GM19351 (cell line): Measurements from ENCODE around the gene VPS41.

Experiments used
- ATAC-seq: cut with Tn5 transposase; IDR thresholded peaks from one replicate; pipeline ENCODE4 v1.9.1; 2021; ENCODE audit warnings: mild to moderate bottlenecking, moderate library complexity; ENCODE audit not compliant: unreplicated experiment

VPS41 gene

GRCh38 chr7:38820571-38820970, 88.4 kb downstream of the VPS41 start:
- ATAC-seq = no peak

GRCh38 chr7:38819463-38819862, 89.5 kb downstream of the VPS41 start:
- no peak for ATAC-seq

- ATAC-seq = no peak
Measured at GRCh38 chr7:38817526-38817925, 91.5 kb downstream of the VPS41 start.

GRCh38 chr7:38813768-38814167, 95.2 kb downstream of the VPS41 start:
- no peak for ATAC-seq

- no peak for ATAC-seq
Measured at GRCh38 chr7:38806912-38807311, 102.1 kb downstream of the VPS41 start.

GRCh38 chr7:38801786-38802185, 107.2 kb downstream of the VPS41 start:
- no peak for ATAC-seq

- no peak for ATAC-seq
Measured at GRCh38 chr7:38798552-38799267, 110.3 kb downstream of the VPS41 start.

- no peak for ATAC-seq
Measured at GRCh38 chr7:38796626-38797501, 112.1 kb downstream of the VPS41 start.

GRCh38 chr7:38795593-38795992, 113.4 kb downstream of the VPS41 start:
- ATAC-seq = no peak

GRCh38 chr7:38781991-38782390, 127.0 kb downstream of the VPS41 start:
- ATAC-seq = no peak

- ATAC-seq = no peak
Measured at GRCh38 chr7:38777609-38778008, 131.4 kb downstream of the VPS41 start.

GRCh38 chr7:38775506-38776175, 133.3 kb downstream of the VPS41 start:
- no peak for ATAC-seq

GRCh38 chr7:38773430-38773829, 135.6 kb downstream of the VPS41 start:
- no peak for ATAC-seq

GRCh38 chr7:38760226-38760625, 148.8 kb downstream of the VPS41 start:
- ATAC-seq = no peak

- no peak for ATAC-seq
Measured at GRCh38 chr7:38759028-38759427, 150.0 kb downstream of the VPS41 start.

GRCh38 chr7:38757931-38758330, 151.1 kb downstream of the VPS41 start:
- no peak for ATAC-seq

- ATAC-seq = no peak
Measured at GRCh38 chr7:38756521-38756920, 152.5 kb downstream of the VPS41 start.

GRCh38 chr7:38753347-38753746, 155.6 kb downstream of the VPS41 start:
- no peak for ATAC-seq

- ATAC-seq = no peak
Measured at GRCh38 chr7:38751416-38751815, 157.6 kb downstream of the VPS41 start.

- ATAC-seq = no peak
Measured at GRCh38 chr7:38748056-38748610, 160.9 kb downstream of the VPS41 start.

- no peak for ATAC-seq
Measured at GRCh38 chr7:38746438-38746837, 162.6 kb downstream of the VPS41 start.
